GM18517 (cell line): Measurements from ENCODE around the gene ADRA2A.

ENCODE experiments used
- ATAC-seq: cut with Tn5 transposase; IDR thresholded peaks from one replicate; pipeline ENCODE4 v1.9.1; 2021; ENCODE audit warnings: mild to moderate bottlenecking, moderate library complexity; ENCODE audit not compliant: unreplicated experiment

Gene ADRA2A

DNA sequence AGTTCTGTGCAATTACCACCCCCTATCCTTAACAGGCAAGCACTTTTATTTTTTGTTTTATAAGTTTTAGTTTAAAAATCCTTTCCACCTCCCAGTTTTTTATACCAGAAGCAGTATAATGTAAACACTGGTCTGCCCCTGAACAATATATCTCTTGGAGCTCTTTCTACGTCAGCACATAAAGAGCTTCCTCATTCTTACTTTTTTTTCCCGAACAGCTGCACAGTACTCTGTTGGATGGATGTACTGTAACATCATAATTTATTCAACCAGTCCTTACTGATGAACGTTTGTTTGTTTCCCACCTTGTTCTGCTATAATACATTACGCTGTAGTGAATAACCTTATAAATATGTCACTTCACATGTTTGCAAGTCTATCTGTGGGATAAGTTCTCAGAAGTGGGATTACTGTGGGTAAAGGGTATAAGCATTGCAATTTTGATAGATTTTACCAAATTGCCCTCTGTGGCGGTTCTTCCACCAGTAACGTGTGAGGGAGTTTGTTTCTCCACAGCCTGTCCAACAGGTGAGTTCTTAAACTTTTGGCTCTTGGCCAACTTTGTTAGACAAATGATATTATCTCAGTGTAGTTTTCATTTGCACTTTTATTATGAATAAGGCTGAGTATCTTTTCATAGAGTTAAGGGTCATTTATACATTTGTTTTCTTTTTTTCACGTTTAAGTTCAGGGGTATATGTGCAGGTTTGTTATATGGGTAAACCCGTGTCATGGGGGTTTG lies 32.8 kb downstream of the ADRA2A start:
- ATAC-seq: no peak

DNA sequence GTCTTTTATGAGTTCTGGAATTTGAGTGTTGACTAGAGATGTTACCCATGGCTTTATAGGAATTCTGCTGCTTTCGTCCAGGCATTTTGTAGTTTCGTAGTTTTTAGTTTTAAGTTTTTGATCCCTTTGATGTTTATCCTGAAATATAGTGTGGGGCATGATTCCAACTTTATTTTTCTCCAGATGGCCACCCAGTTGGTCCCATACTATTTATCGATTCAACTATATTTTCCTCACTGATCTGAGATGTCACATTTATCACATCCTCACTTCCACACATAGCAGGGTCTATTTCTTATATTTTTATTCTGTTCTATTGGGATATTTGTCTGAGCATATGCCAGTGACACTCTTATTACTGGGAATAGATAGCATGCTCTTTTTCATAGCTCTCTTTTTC lies 33.9 kb downstream of the ADRA2A start:
- ATAC-seq: no peak

DNA sequence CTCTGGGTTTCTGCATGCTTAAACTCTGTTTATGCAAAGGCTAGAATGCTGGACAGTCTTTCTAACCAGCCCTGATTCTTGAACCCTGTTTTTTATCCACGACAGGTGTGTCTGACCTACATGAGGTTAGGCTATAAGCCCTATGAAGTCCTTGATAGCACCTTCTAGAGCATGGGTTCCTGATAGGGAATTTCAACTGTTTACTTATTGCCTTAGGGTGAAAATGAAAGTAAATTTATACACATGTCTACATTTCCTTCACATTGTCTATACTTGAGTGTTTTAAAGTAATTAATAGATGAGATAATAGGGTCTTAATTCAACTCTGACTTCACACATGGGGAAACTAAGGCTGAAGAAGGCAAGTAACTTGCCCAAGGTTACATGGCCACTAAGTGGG lies 35.5 kb downstream of the ADRA2A start:
- ATAC-seq: no peak

DNA sequence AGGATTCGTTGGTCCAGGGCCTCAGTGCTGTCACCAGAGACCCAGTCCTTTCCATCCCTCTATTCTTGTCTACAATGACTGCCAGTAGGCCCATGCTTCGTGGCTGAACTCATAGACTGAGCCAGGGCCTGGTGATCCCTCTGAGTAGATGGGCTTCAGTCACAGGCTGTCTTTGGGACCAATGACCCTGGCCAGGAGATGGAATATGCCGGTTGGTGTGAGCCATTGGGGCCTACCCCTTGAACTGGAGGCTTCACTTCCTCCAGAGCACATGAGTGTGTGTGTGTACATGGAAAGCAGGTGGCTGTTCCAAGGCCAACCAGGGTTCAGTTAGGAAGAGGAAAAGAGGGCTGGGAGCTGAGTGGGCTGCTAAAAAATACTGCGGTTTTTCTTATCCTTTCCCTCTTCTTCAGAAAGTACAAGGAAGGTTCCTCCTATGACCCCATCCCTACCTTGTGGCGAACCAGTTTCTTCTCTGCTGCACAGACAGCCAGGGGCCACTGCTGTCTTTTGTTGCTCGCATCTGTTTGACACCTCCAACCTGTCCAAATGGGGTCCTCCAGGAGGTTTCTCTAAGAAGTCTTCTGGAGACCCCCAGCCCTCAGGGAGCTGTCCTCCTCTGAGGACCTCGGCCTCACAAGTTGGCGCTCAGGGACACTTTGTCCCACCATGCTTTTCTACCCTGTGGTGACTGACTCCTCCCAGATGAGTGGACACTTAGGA lies 36.6 kb downstream of the ADRA2A start:
- ATAC-seq: no peak

DNA sequence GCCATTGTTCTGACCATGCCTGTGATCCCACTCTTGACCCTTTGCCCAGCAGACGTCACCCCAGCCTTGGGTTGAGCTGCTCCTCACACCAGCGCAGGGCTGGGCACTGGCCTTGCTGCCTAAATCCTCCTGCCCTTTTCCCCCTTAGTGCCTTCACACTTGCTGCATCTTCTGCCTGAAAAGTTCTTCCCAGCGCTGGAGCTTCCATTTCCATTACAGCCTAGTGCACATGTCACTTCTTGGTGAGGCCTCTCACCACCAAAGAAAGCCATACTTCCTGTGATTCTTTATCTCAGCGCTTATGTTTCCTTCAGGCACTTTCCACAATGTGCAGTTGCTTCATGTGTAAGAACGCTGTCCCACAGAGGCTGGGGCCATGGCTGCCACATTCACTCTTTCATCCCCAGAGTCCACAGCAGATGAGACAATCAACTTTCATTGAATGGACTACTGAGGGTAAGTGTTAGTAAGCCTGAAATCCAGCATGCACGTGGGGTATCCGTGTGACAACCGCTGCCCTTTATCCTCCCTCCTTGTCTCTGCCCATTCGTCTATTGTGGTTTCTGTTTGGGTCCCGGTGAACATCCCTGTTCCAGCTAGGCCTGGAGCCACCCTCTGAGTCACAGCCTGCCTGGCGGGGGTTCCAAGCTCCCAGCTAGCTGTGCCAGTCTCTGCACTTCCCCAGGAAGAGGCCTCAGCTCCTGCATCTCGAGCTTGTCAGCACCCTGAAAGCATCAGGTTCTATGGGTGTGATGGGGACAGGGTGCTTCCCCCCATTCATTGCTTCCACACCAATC lies 37.3 kb downstream of the ADRA2A start:
- ATAC-seq: no peak

DNA sequence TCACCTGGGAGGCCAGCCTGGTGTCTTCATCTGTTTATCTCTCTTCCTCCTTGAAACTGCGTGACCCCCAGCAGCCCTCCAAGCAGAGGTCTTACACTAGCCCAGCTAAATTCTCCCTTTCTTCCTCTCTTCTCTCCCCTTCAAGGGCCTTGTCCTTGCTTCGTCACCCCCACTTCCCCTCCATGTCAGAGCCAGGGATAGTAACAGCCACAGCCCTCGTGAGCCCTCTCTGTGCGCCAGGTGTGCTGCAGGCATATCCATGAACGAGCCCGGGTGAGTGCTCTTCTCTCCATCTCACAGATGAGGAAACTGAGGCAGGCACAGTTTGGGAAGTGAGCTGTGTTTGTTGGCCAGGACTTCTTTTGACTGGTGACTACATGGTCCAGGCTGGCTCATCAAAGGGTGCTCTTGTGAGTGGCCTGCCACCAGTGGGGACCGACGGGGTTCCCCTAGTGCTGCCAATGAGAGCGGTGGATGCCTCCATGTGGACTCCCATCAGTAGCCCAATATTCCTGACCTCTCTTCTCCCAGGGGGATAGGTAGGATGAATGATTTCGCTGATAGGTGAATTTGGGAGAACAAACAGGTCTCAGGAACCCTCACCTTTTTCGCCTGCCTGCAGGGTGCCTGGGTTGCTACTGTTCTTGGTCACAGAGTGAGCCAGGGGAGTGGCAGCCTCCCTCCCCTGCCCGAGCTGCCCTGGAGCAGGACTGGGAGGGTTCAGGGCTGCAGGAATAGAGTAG lies 38.1 kb downstream of the ADRA2A start:
- no peak for ATAC-seq

DNA sequence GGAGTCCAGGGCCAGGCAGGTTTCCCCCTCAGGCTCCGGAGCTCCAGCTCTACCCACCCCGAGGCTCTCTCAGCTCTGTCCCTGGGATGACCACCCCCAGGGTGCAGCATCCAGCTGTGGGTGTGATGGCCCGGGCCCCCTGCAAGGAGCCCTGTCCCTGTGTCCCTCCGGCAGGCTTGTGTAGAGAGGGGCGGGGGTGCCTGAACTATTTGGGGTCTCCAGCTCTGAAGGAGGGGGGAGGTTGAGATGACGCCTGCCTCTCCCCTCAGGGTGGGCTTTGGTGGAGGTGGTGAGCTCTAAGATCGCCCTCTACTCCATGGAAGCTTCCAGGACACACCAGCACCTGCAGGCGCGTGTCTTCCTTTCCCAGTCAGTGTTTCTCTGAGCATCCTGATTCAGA lies 39.4 kb downstream of the ADRA2A start:
- no peak for ATAC-seq

DNA sequence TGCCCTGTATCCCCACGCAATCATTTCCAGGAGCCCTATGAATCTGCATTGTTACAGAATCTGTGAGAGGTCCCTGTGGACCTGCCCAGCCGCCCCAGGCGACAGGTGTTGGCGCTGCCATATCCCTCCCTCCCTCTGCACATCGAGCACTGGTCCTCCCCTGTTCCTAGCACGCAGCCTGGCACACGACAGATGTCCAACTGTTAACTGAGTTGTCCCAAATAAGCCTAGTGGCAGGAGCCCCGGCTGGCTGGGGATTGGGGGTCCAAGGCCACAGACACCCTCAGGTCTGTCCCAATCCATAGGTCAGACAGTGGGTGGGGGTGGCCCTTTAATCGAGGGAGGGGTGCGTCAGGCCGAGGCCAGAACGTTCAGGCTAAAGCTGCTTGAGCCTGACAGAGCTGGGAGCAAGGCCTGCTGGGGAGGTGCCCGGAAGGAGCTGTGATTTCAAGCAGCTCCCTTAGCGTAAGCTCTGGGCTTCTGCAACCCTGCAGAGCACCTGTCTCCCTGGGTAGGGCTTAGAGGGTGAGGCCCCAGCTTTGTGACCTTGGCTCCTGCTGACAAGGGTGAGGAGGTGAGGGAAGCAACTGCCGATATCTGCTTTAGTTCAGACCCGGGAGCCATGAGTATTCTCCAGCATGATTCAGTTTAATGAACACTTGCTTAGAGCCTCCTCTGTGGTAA lies 40.1 kb downstream of the ADRA2A start:
- no peak for ATAC-seq

DNA sequence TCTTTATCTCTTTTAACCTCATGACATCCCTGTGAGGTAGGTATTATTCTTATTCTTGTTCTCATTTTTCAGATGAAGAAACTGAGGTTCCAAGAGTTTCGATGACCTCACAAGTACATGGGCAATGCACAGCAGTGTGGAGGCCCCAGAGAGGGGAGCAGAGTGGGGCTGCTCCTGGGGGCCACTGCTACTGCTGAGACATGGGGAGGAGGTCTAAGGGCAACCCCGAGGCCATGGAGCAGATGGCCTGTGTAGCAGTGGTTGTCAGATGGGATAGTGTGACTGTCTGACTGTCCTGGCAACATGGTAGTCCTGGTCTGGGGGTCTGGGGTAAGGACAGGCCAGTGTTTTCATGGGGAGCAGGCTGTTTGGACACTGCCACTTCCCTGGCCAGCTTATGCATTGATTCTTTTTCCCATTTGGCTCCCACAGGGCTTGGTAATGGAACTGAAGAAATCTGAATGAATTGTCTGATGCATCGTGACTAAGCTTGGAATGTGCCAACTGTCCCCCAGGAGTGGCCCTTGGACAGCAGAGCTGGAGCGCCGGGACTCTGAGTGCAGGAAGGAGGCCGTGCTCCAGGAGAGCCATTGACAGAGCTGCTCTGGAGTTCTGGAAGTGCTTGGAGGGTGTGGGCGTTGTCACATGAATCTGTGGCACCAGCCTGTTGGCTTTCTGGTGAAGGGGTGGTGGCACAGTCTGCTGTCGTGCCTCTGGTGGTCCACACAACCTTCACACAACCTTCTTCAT lies 40.9 kb downstream of the ADRA2A start:
- ATAC-seq: no peak

DNA sequence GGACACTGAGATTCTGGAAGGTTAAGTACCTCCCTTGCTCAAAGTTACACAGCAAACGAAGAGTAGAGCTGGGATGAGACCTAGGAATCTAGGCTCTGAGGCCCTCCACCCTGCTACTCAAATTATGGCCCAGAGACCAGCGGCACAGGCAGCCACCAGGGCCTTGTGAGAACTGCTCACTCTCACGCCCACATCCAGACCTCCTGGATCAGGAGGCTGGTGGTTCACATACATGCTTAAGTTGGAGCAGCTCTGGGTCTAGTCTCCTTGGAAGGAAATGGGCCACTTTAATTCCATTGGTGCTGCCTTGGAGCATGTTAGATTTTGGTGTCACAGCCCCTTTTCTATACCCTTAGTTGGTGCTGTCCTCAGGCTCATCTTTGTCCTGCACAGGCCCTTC lies 41.9 kb downstream of the ADRA2A start:
- no peak for ATAC-seq

DNA sequence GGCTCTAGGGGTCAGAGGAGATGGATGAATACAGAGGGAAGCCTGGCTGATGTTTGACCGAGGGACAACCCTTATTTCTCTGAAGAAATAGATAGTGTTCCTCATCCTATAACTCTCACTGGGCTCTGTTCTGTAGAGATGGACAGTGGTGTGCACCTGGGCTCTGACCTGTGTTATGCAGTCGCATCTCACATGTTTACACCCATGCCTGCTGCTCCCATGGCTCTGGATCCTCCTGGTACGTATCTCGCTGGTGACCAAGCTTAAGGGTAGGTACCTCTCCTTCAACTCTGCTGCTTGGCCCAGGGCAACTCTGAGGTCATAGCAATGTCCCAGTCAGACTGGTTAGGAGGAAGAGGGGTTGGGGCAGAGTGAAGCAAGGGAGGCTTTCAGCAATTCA lies 42.8 kb downstream of the ADRA2A start:
- no peak for ATAC-seq

DNA sequence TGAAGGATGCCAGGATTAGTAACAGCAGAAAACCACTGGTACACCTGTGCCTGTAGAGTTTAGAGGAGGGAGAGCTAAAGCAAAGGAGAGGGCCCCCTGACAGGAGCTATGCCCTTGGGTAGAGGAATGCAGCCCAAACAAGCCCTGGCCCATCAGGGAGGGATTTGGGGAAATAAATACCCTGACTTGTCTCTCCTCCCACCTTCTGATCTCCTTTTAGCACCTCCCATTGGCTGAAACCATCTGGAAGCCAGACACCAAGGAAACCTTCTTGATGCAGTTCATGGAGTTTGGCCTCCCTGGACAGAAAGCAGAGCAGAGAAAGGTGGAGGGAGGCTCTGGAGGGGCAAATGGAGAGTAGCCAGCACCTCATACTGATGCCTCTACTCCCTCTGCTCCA lies 45.3 kb downstream of the ADRA2A start:
- ATAC-seq: no peak

DNA sequence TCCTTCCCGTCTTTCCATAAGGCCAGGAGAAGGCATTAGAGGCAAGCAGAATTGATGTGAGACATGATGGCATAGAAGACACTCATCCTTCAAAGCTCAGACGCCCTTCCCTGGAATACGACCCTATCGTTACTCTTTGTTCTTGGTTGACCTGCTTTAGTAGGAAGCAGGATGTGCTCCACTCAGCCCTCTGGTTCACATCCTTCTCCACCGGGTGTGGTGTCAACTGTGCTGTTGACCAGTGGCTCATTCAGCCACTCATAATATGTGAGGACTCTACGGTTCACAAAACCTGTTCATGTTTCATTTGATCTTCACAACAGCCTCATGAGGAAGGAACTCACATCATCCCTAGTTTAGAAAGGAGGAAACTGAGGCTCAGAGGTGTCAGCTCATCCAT lies 47.1 kb downstream of the ADRA2A start:
- ATAC-seq: no peak

DNA sequence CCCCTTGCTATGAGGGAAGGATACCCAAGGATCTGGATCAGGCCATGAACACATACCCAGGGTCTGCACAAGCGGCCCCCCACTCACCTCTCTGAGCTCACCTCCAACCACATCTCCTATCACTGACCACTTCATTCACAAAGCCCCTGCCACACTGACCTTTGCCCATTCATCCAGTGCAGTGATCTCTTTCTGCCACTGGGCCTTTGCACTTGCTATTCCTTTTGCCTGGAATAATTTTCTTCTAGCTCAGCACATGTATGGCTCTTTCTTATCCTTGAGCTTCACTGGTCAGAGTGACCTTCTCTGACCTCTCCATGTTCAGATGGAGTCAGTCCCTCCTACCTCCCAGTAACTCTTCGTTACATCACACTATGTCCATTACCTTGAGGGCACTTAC lies 48.3 kb downstream of the ADRA2A start:
- ATAC-seq: no peak

DNA sequence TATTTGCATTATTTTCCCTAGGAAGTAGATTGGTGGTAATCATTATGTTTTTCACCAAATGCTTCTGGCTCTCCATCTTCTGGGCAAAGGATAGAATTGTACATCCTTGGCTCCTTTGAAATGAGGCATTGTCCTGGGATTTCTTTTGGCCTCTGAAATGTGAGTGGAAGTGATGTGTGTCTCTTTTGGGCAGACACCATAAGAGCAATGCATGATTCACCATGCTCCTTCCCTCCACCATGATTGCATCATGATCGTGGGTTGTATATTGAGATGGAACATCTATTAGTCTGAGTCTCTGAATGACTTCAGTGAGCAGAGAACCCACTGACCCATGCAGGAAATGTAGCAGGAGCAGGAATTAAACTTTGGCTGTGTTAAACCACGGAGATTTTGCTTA lies 49.2 kb downstream of the ADRA2A start:
- ATAC-seq: no peak

DNA sequence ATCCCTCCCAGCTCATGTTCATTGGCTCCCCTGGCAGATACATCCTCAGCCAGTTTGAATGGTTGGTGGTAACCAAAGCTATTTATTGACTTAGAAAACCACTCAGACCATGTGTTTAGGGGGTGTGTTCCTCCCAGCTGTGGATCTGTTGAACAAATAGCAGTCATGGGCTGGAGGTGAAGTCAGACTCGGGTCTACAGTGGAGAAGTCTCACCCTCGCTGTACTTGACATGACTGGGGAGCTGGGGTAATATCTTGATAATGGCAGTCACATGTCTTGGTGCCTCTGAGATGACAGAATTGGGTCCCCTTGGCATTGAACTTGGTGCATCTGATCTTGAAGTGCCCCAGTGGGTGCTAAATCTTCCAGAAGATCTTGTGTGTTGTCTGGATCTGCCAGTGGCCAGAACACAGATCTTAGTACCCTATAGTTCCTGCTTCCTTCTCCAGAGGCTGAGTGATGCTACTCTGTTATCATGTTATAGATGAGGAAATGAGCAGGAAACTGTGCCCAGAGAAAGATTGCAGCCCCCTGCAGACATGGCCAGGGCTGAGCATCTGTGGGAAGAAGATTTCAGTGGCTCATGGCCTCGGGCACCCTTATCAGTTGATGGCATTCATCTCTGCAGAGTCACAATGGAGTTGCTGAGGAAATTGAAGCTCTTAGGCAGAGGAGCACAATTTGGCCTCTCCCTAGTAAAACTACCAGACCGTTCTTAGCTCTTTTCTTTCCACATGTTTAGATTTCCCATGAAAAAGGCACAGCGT lies 50.4 kb downstream of the ADRA2A start:
- no peak for ATAC-seq

DNA sequence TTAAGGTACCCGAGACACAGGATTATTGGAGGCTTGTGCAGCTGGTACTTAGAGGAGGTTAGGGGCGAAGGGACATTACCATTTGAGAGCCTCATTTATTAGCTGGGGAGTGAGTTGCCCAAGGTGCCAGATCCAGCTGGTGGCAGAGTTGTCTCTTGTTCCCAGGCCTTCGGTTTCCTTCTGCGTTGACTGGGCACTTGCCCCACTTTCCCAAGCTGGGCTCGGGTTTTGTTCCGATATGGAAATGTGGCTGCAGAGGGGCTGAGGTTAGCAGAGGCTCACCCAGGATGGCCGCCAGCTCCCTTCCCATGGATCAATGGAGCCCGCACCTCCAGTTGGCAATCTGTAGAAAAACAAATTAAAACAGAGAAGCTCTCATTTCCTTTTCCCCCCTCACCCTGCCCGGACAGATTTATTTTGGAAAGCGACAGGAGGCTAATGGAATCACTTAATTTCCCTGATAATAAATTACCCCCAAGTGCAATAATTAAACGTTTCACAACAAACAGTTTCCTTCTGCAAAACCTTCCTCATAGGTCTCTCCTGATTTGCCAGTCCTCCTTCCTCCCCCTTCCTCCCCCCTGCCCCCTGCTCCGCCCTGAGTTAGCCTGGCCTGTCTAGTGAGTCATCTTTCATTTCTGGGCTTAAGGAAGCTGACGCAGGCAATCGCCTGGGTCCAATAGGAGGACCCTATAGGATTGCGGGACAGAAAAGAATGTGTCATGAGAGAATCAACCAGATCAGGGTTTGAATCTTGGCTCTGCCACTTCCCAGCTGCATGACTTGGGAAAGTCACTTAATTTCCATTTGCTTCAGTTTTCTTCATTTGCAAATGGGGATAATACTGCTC lies 51.7 kb downstream of the ADRA2A start:
- no peak for ATAC-seq

DNA sequence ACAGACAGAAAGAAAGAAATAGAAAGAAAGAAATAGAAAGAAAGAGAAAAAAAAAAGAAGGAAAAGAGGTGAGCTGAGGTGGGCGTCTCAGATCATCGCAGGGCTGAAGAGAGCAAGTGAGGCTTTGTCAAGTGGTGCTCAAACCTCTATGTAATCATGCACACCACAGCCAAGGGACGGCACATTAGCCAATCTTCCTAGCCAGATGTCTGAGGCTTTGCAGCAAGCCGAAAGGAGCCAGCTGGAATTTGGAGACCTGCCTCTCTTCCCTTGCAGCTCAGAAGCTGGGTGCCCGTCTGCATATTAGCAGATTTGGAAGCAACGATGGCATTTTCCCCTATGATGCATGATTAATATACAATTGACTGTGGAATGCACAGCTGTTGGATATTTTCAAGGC lies 52.5 kb downstream of the ADRA2A start:
- ATAC-seq: no peak
